NCI-H187 treated with DMSO at 0.1 percent for 48 hours (cell line): ENCODE results near the gene PMAIP1.
A peak's percentile ranks its signal among the peaks of the same experiment; 100 is the strongest.

ENCODE experiments used
- DNase-seq: peaks from one replicate; lab custom pipeline; 2025; lab: John Stamatoyannopoulos, UW

The PMAIP1 gene

DNA sequence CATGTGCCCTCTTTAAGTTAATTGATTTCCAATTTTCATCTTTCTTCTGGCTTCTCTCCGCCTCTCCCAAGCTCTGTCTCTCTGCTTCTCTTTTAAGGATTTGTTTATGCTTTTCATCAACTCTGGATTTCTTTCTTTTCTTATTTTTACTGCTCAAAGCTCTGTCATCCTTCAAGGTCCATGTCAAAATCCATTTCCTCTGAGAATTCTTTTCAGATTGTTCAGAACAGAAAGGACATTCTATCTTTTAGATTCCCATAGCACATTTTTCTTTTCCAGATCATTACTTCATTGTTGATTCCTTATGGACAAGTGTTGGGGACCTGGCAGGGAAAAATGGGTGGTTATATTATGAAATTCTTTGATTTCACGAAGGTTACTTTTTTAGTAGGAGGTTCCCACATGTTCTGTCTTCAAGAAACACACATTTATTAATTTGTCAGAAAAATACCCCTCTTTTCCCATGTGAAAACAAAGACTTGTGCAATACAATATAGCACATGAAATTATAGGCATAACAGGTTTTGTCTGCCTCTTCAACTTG lies 12.3 kb downstream of the PMAIP1 start:
- no peak for DNase-seq

- DNase-seq, result no peak
Observed at GRCh38 chr18:59915606-59916005, 15.8 kb downstream of the PMAIP1 start.

DNA sequence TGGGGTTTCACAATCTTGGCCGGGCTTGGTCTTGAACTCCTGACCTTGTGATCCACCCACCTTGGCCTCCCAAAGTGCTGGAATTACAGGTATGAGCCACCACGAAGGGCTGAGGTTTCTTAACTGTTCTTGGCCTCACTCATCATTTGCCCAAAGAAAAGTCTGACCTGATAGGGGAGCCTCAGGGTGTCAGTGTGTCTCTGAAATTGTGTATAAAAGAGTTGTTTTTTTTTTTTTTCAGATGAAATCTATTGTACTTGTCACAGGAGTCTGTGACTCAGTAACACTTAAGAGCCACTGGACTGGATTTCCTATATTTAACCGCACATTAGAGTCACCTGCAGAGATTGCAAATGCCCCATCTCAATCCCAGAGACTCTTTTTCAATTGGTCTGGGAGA lies 16.9 kb downstream of the PMAIP1 start:
- no peak for DNase-seq

DNA sequence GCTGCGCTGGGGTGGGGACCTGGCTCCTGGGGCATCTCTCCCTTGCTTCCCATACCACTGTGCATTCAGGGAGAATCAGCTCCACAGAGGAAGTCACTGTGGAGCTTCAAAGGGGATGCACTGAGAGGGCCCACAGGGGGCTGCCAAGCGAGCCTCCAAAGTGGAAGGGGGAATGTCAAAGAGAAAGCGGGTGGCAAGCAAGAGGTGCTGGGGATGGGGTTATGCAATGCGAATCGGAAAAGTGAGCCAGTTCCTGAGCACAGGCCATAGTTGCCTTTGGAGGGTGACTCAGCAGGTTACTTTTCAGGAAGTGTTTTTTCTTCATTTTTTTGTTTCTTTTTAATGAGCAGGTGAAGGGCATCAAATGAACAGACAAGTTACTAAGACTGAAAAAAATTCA lies 17.6 kb downstream of the PMAIP1 start:
- no peak for DNase-seq

DNA sequence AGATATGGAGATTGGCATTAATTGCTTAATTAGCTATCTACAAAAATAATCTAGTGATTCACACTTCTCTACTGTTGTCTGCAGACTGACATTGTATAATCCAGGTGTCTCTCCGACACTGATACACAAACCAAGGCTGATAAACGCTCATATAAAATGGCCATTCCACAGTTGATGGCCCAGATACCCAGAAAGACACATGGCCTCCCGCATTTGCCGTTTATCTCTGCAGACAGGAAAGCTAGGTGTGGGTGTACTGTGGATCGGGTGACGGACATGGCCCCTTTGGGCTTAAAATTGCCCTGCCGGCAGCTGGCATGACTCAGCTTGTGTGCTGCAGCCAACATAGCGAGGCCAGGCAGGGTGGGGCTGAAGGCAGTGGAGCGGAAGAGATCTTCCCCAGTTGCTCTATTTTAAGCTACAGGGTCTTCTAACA lies 18.5 kb downstream of the PMAIP1 start:
- DNase-seq, result peak; percentile 3

DNA sequence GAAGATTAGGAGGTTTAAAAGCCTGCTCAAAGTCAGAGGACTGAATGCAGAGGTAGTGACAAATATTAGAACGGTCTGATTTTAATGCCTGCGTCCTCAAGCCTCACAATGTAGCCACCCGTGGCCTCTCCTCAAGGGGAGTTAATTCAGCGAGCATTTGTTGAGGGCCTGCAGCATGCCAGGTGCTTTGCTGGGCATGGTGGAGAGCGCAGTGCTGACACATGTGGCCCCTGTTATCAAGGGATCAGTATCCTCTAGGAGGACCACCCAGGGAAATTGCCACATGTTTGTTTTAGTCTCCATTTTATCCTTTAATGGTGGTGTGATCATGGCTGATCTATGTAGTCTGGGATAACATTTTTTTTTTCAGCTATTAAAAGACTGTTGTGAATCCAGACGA lies 19.2 kb downstream of the PMAIP1 start:
- DNase-seq, result no peak

DNA sequence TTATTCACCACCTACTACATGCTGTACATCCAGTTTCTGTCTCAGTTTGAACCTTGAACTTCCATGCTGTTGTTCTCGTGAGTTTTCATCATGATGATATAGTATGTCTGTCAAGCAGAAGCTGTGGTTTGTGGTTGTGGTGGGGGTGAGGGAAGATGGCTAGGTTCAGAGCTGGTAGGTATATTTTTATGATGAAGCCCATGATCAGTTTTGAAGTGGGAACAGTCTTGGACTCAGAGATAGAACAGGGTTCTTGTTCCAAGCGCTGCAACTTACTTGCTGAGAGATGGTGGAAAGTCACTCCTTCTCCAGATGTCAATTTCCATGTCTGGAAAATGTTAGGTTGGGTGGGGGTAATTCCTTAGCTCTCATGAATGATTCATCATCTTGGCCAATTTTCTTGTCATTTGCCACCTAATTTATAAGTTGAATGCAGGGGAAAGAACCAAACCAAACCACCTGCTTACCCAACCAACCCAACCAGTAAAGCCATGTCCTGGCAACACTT lies 21.6 kb downstream of the PMAIP1 start:
- no peak for DNase-seq

DNA sequence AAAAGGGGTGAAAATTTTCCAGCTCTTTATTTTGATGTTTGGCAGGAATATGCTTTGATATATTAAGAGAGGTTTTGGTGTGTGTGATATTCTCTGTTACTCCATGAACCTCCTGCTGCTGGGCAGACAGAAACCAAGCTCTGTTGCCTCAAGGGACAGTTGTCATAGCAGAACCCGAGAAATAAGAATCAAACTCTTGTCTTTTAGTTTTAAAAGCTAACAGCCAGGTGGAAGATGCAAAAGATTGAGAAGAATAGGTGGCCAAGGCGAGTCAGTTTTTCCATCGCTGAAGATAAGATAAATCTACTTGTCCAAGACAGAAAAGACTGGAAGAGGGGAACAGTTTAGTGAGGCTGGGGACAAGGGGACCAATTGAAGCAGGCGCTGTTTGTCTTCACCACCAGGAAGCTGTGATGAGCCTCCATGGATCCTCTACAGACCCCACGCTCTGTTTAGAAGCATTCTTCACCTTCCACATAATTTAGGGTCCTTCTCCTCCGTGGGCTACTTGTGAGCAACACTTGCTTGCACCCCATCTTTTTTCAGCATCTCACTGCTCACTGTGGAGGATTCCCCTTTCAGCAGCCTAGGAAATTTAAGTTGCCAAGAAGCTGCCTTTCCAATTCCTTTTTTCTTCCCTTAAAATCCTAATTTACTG lies 23.9 kb downstream of the PMAIP1 start:
- no peak for DNase-seq

- no peak for DNase-seq
Observed at GRCh38 chr18:59926131-59926530, 26.3 kb downstream of the PMAIP1 start.

DNA sequence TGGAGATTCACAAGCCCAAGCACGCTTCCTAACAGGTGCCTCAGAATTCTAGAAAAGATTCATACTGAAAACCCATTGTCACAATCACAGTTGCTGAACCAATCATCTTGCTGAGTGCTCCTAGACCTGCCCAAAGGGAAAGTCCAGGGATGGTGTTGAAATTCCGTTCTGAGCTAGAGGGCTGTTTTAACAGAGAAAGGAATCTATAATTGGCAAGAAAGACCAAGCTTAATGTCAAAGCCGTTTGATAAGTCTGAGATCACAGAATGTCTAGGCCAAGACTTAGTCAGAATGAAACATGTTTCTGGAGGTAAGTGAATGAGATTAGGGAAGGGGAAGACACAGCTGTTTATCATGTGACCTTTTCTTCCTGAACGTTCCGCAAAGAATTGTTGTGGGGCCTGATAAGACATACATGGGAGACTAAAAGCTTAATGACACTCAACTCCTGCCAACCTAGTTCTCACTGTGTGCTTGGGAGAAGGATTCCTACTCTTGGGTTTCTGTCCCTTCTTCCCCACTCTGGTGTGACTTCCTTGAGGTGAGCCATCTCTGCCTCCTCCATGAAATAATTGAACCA lies 27.5 kb downstream of the PMAIP1 start:
- no peak for DNase-seq

GRCh38 chr18:59928201-59928600 lies 28.4 kb downstream of the PMAIP1 start:
- no peak for DNase-seq

DNA sequence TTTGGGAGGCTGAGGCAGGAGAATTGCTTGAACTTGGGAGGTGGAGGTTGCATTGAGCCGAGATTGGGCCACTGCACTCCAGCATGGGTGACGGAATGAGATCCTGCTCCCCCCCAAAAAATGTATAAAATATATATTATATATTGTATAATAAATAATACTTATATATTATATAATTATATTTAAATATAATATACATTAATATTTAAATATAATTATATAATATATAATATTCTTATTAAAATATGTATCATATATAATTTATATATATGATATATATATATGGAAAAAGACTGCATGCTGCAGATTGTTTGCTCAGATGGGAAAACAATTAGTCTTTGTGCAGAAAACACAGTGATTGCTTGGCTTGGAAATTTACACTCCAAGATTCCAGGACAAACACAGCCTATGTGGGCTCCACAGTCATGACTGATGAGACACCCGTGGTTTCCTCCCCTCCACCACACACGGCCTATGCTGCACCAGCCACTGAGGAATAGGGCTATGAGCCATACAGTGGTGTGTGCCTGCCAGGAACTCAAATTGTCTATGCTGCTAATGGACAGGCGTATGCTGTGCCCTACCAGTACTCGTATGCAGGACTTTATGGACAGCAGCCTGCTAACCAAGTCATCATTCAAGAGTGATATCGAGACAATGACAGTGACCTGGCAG lies 30.0 kb downstream of the PMAIP1 start:
- DNase-seq, result no peak

GRCh38 chr18:59932401-59932800 lies 32.6 kb downstream of the PMAIP1 start:
- no peak for DNase-seq

DNA sequence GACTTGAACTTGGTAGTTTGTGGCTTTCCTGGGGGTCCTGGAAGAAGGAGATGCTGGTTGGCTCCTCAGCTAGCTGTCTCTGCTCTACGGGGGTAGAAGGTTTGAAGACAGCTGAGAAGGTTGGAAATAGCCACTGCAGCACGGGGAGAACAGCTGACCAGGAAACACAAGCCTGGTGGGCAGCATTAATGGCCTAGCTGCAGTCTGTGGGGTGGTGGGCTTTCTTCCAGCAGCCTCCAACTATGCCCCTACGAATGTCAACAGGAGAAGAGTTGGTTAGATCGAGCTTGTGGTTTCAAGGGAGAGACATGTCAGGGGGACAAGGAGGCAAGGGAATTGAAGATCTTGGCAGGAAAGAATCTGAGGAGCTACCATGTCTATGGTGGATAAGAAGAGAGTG lies 38.9 kb downstream of the PMAIP1 start:
- no peak for DNase-seq

DNA sequence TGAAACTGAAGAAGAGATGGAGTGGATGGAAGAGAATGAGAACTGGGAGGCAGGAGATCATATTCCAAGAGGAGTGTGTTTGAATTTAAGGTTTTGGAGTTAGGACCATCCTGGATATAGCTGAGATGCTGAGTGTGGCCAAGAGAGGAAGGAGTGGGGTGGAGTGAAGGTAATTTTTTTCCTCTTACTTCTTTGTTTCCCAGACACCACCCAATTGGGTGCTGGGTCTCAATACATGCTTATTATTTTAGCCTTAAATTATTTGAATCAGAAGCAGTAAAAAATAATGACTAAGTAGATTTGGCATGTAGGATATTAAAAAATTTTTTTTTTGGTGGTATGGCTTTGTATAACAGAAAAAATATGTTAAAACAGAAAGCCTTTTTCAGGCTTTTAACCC lies 39.3 kb downstream of the PMAIP1 start:
- no peak for DNase-seq

GRCh38 chr18:59940068-59940467 lies 40.3 kb downstream of the PMAIP1 start:
- DNase-seq, result no peak

GRCh38 chr18:59941331-59941730 lies 41.5 kb downstream of the PMAIP1 start:
- DNase-seq, result no peak

DNA sequence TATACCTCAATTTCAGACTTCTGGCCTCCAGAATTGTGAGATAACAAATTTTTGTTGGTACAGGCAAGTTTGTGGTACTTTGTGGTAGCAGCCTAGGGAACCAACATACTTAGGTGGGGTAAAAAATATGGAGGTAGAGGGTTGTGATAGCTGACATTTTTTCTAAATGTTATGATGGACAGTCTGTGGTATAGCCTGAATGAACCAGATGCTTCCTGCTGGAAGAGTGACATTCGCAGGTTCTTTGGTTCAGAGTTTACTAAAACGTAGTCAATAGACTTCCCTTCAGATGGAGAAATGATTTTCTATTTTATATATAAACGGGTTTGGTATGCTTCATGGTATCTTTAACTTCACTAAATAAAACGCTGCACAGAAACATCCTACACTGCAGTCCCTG lies 42.8 kb downstream of the PMAIP1 start:
- DNase-seq, result no peak

DNA sequence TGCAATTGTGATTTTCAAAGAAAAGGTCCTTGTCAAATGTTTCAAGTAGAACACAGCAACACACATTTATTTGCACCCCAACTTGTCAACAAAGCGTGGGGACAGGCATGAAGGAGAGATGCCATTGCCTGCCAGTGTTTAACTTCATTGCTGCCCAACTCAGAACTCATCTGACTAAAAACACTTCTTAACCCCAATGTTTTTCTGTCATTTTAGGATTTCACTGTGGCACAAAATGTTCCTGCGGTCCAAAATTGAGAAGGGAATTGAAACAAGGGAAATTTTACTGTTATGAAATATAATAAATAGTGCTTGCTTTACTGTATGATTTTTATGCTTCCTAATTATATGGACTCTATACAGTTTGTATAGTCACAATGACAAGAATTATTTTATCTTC lies 45.7 kb downstream of the PMAIP1 start:
- no peak for DNase-seq

DNA sequence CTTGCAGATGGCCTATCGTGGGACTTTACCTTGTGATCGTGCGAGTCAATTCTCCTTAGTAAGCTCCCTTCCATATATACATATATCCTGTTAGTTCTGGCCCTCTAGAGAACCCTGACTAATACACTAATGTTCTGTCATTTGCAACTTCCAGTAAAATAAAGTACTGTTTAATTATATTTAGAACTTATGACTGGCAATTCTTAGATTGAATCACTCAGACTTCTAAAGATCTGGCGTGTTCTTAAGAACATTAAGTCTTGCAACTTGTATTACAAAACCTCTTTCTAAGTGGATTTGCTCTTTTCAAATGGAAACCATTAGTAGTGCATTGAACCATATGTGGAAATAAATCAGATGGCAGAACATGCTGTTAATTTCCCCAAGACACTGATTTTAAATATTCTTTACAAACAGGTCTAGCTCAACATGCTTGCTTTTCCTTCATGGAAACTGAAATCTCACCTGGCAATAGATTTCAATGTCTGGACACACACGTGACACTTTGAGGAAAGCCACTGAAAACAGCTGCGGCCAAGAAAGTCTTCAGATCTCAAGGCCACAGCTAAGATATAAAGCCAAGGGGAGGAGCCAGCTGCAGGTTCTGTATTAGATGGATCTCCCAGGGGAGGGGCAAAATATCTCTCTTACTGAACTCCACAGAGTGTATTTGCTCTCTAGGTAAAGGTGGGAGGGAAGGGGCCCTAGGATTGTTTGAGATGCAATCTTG lies 50.6 kb downstream of the PMAIP1 start:
- DNase-seq, result peak; percentile 29

DNA sequence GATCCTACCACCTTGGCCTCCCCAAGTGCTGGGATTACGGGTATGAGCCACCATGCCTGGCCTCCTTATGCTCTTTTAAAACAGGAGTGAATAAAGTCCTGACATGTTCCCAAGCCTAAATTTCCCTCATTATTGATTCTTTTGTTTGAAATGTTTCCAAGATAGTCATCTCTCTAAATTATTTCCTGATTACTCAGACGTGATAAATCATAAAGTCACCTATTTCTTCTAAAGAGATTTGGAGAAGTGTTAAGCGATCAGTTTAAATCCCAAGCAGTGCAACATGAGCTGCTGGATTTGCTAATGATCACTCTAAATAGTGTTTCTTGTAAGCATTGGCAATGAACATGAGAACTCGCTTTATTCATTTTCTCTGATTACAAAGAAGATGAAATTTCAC lies 51.8 kb downstream of the PMAIP1 start:
- no peak for DNase-seq

GRCh38 chr18:59952283-59953007 lies 52.6 kb downstream of the PMAIP1 start:
- DNase-seq, result no peak
